HG03521 (cell line): ENCODE data around the gene SNX20.

Source experiments
- ATAC-seq: cut with Tn5 transposase; IDR thresholded peaks from one replicate; pipeline ENCODE4 v1.9.1; 2021; ENCODE audit warnings: mild to moderate bottlenecking, moderate library complexity; ENCODE audit not compliant: unreplicated experiment

The SNX20 gene

DNA sequence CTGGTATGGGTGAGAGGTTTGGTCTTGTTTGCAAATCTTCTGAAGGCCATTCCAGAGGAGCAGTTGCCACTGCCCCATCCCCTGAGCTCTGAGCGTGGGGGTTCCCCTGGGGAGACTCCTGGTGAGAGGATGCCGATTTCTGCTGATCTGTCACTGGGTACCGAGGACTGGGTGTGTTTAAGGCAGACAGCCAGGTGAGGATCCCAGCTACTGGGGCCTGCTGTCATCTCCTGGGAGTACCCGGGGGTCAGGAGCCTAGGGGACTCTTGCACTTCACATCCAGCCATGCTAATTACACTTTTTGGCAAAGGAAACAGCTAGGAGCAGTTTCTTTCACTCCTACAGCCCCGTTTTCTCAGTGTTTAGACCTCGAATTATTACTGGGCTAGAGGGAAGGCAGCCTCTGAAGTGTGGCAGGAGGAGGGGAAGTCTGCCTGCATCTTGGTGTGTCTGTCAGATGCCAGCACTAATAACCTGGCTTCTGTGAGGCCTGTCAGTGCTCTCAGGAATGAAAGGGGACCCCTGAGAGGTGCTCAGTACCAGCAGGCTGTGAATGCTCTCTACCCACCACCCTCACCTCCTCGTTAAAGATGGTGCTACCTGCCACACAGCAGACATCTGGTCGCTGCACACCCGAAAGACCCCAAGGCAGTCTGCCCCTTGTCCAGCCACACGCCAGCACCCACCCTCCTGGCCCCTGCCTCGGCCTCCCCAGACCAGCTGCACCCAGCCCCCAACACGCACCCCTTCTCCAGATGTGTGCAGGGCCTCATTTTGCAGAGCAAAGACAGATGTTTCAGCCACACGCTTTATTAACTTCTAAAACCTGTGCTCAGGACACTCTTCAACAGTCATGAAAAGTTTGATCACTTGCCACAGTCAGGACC, 43.2 kb downstream of the SNX20 start:
- ATAC-seq: no peak

DNA sequence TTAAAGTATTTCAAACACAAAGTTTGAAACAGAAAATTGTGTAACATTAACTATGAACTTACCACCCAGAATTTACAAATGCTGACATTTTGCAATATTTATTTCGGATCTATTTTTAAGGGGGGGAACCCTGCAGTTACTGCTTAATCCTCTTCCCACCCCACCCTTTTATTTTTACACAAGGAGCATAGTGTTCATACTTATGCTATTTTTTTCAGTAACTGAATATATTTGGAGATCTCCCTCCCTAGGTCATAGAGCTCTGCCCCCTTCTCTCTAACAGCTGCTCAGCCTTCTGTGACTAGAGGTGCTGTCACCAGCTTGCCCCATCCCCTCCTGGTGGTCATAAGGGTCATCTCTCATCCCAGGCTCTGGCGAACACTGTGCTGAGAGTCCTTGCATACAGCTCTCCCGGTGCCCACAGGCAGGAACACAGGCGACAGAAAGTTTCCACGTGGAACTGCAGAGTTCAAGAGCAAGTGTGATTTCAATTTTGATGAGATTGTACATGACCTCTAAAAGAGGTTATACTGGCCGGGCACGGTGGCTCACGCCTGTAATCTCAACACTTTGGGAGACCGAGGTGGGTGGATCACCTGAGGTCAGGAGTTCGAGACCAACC, 44.2 kb downstream of the SNX20 start:
- ATAC-seq: no peak

DNA sequence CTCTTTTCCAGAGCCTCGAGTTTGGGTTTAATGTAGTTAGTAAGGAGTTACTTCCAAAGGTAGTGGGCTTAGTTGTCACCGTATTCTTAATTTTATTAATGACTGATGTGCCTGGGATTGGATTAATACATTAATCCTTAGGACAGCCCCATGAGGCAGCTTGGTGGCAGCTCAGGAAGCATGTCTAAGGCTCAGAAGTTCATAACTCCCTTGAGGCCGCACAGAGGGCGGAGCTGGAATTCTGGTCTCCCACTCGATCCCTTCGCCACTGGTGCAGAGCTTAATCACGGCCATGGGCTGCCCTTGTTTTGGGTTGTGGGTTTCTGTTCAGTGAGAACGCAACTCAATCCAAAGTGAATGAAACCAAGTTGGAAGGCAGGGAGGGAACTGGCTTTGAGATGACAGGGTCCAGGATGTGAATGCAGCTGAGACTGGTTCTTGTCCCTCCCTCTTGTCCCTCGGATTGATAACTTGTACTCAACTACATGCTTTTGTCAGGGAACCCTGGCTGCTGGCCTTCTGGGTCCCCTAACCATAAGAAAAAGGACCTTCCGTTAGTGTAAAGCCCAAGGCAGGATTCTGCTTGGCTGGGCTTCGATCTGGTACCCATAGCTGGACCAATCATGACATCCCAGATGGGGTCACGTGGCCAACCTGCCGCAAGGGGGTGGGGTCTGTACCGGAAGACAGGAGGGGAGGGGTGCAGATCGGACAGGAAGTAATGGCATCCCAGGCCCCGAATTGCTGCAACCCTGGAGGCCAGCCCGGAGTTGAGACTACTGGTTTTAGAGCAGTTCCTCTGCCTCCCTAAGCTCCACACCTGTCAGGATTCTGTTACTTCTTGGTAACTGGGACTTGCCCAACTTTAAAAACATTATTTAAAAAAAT, 45.4 kb downstream of the SNX20 start:
- no peak for ATAC-seq

DNA sequence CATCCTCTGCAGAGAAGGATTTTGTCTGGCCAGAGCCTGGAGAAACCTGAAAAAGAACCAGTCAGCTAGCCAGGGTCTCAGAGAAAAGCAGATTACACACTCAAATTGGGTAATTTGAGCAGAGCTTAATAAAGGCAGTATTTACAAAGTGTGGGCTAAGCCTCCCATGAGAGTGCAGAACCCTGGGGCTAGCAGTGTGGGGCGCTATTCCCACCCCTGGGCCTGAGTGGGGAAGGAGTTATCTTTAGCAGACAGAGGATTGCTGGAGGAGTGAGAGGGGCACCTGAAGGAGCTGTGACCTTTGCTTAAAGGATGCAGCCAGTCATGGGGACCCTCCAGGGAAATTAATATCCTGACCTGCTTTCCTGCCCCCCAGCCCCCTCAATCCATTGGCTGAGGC, 46.2 kb downstream of the SNX20 start:
- no peak for ATAC-seq

DNA sequence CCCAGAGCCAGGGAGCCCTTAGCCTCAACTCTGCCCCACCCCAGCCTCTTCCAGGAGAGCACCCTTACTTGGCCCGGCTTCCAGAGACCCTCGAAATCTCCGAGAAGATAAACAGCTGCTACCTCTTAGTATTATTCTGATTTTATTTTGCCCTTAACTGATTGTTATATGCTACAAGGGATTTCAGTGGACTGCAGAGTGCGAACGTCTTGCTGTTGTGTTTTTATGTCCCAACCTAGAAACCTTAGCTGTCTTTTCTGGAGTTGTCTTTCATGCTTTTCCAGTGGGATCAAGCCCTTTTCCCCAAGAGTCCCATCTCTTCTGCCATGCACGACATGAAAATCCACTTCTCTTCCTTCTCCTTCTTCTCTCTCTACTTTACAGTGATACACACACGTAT, 47.0 kb downstream of the SNX20 start:
- no peak for ATAC-seq

DNA sequence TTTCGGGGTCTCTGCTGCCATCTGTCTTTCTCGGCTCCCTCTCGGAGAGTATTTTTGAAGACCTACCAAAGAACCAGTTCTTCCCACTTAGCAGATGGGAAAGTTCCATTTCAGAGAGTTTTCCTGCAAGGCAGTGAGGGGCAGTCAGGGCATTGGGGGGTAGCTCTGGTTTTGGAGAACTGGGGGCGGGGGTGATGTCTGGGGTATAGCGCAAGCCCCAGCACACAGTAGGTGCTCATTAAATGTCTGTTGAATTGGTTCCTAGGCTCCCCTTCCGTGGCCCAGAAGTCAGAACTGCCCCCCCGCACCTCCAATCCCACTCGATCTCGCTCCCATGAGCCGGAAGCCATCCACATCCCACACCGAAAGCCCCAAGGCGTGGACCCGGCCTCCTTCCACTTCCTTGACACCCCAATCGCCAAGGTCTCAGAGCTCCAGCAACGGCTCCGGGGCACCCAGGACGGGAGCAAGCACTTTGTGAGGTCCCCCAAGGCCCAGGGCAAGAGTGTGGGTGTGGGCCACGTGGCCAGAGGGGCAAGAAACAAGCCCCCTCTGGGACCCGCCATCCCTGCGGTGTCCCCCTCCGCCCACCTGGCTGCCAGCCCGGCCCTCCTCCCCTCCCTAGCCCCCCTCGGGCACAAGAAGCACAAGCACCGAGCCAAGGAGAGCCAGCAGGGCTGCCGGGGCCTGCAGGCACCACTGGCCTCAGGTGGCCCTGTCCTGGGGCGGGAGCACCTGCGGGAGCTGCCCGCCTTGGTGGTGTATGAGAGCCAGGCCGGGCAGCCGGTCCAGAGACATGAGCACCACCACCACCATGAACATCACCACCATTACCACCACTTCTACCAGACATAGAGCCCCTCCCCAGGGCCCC, 47.9 kb downstream of the SNX20 start:
- ATAC-seq: no peak

DNA sequence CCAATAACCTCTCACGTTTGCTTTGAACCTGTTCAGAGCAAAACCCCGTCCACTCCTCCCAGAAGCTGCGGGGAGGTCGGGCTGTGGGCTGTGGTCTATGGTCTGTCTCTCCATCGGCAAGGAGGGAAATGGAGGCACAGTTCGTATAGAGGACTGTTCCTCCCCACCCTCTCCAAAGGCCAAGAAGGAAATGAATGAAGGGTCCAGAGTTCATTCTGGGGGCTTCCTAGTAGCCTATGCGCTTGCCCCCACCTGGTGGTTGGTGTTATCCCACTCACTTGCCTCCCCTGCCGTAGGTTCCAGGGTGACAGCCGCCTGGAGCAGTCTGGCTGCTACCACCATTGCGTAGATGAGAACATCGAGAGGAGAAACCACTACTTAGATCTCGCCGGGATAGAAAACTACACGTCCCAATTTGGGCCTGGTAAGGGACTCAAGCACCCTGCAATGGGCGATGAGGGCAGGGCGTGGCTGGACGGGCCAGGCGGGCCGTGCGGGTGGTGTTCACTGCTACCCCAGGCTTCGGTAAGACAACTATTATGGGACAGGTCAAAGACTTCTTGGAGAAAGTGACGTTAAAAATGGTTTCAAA, 49.0 kb downstream of the SNX20 start:
- no peak for ATAC-seq

DNA sequence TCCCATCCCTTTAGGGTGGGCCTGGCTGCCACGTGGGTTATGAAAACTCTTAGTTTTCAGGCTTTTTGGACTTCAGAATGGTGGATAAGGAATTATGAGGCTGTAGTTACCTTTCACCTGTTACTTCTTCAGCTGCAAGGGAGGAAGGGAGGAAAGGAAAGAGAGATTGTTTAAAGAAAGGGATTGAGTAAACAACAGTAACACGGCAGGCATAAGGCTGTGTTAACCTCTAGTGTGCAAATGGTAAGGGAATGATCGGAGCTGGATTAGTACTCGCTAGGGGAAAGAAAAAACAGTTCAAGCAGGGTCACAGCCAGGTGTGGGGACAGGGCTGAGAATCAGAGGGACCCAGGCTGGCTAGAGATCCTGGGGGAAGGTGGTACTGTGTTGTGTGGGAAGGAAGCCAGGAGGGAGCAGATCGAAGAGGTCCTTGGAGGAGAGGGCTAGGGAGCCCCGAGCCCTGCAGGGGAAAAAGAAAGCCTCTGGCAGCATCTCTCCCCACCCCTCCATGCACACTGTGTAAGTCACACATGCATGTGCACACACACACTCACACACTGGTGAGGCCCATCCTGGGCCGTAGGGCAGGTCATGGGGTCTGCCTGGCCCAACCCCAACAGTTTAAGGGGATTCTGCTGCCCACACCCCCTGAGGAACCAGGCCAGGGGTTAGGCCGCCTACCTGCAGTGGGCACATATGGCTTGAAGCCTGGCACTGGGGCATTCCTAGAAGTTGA, 49.7 kb downstream of the SNX20 start:
- no peak for ATAC-seq

DNA sequence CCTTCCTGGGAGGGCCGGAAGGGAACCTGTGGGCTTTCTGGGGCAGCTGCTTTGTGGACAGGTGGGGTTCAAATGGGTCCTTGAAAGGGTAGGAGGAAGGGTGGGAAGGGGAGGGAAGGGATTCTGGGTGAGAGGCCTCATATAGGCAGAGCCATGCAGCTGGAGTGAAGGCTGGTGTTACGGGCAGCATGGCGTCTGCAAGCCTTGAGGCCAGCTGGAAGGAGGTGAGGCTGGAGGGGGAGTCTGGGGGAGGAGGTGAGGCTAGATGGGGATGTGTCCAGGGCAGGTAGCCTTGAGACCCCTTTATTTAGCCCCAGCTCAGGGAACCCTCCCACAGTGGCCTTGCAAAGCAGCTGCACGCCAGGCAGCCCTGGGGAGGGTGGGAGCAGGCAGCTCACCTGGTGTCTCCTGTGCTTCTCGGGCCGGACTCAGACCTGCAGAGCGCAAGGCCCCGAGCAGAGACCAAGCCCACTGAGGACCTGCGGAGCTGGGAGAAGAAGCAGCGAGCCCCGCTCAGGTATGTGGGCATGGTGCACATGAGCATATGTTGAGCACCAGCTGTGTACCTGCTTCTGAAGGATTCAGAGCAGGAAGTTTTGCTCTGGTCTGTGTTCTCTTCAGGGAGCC, 50.6 kb downstream of the SNX20 start:
- no peak for ATAC-seq

DNA sequence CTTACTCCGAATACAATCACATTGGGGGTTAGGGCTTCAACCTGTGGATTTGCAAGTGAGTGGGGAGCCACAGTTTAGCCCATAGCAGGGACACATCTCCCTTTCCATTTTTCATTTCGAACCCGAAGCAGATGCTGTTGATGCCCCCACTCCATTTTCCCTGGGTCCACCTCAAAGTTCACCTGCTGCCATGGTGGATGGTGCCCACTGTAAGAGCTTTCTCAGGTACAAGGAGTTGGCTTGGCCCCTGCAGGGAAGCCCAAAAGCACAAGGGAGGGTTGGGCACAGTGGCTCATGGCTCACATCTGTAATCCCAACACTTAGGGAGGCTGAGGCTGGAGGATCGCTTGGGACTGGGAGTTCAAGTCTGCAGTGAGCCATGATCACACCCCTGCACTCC, 51.8 kb downstream of the SNX20 start:
- ATAC-seq: no peak

DNA sequence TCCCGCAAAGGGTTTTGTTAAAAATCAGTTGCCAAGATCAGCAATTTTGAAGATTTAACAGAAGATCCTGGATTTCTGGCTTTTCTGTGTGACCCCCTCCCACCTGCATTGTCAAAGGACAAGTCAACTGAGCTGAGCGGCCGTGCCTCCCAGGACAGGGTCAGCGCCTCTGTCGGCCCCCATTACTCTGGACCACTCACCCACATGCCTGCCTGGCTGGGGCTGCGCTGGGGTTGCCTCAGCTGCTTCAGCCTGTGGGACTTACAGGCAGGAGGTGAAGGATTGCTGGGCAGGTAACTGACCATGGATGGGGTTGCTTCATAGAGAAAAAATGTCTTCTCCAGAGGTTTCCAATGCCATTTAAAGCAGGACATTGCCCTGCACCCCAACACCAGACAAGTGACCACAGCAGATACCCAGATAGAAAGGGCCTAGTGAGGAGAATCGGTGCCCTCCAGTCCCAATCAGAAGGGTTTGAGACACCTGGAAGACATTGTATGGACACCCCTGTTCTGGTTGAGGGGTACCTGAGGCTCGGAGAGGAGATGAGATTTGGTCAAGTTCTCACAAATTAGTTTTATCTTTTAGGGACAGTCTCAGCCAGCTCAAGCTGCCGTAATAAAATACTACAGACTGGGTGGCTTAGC, 52.8 kb downstream of the SNX20 start:
- no peak for ATAC-seq

DNA sequence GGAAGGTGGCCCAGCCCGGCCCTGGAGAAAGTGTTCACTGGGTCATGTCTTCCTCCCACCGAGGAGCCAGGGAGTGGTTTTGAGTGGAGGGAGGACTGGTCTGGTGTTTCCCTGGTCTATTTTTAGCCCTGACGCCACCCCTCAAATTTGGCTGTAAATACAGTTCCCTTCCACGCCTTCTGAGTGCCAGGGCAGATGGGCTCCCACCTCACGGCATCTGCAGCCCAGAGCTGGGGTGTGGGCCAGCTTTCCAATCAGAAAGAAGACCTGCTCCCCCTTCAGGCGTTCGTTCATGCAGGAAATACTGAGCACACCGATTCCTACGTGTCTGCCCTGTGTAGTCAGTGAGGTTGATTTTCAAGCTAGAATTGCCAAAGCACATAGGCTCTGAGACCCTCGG, 53.7 kb downstream of the SNX20 start:
- no peak for ATAC-seq

DNA sequence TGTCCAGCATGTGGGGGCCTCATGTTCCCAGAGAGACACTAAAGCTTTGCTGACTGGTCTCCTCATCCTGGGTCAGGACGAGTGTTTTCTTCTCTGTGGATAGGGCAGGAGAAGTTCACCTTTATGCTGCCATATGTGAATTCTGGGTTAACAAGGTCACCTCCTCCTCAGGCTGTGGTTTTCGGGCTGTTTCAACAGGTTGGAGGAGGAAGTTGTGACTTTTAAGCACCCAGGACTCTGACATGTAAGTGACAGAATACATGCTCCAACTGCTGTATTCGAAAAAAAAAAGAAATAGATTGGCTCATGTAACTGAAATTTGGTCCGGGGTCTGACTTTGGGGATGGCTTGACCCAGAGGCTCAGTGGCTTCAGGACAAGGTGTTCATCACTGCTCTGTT, 54.2 kb downstream of the SNX20 start:
- no peak for ATAC-seq

DNA sequence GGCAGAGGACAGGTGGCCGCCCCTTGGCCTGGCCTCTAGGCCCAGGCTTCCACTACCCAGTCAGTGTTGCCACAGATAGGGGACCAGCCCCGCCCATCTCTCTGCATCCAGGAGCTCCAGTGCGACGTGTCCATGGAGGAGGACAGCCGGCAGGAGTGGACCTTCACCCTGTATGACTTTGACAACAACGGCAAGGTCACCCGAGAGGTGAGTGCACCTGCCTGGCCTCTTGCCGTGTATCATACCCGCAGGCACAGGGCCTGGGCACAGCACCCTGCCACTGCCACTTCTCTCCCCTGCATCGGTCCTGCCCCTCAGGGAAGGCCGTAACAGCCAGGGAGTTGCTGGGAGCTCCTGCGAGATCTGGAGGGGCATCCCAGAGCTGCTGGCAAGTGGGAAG, 55.7 kb downstream of the SNX20 start:
- no peak for ATAC-seq

DNA sequence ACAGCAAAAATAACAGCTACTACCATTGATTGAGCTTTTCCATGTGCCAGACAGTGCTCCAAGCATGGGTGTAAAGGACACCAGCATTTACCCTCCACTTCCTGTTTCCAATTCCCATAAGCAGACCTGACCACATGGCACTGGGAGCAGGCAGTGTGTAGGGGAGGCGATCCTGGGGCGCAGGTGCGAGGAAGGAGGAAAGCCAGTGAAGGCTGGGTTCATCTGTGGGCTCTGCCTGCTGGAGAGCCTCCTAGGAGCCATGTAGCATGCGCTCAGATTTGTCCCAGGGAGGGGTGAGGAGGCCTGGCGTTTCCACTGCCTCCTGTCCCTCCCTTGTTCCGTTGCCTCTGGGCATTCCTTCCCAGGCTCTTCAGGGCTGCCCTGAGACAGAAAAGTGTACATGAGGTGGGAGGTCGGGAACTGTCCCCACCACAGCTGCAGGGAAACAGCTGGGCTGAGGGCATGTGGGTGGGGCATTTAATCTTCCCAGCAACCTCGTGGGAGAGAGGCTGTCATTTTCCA, 56.6 kb downstream of the SNX20 start:
- ATAC-seq: no peak

DNA sequence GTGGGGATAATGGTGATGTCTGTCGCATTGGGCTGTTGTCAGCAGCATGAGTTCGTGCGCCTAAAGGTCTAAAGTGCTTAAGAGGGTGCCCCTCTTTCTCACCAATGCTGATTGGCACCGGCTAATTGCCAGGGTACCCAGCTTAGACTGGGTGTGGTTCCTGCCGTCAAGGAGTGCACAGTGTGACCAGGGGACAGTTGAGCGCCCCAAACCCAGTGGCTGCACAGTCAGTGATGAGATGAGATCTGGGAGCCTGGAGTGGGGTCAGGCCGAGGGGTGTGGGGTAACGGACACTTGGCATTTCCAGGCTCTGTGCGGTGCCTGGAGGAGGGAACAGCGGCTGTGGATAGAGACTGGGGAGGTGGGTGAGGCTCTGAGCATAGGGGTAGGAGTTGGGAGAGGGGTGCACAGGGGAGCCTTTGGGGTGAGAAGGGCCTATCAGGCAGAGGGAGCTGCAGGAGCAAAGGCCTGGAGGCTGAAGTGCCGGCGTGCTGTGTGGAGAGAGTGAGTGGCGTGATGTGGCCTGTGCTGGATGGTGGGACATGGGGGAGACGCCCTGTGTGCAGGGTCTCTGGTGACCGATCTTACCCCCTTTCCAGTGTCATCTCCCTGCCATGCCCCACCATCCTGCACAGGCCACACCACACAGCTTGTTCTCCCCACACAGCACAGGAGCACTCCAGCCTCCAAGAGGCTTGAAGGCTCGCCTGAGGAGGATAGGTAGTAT, 58.3 kb downstream of the SNX20 start:
- ATAC-seq: no peak

DNA sequence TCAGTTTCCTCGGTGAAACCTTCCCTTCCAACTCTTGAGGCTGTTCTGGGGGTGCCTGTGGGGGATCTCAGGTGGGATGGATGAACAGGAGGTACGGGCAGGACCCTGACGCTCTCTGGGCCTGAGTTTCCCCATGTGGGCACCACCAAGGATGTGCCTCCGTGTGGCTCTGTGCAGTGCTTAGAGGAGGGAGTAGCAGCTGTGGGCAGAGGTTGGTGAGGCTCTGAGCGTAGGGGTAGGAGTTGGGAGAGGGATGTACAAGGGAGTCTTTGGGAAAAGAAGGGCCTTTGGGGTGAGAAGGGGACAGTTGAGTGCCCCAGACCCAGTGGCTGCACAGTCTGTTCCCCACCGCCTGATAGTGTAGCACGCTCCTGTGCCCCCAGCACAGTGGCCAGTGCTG, 59.1 kb downstream of the SNX20 start:
- ATAC-seq: no peak
